ENCODE results near the gene RAP1GAP.

DNA sequence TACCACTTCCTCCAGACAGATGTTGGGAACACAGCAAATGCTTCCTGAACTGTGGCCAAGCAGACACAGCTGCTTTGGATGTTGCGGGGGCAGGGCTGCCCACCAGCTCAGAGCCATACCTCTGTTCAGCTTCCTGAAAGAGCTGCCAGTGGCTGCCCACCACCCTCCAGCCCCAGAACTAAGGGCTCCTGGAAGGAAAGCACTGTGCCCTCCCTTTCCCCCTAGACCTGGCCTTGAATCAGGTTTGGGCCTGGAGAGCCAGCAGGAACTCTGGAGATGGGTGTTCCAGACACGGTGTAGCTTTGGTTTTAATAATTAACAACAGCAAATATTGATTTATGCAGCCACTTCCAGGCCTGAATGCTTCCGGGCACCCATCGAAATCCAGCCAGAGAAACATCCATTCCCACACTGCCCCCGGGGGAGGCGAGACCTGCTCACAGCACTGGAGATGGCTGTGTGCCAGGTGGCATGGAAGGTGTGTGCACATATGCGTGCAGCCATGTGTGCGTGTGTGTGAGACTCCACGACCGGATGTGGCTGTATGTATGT lies 45.7 kb downstream of the RAP1GAP start:
- TF ChIP-seq EZH2 (IDR thresholded peaks at IDR 0.05; ENCODE audit: borderline replicate concordance, low read depth, low read length, severe bottlenecking) = no peak
- TF ChIP-seq, protein P1, sequence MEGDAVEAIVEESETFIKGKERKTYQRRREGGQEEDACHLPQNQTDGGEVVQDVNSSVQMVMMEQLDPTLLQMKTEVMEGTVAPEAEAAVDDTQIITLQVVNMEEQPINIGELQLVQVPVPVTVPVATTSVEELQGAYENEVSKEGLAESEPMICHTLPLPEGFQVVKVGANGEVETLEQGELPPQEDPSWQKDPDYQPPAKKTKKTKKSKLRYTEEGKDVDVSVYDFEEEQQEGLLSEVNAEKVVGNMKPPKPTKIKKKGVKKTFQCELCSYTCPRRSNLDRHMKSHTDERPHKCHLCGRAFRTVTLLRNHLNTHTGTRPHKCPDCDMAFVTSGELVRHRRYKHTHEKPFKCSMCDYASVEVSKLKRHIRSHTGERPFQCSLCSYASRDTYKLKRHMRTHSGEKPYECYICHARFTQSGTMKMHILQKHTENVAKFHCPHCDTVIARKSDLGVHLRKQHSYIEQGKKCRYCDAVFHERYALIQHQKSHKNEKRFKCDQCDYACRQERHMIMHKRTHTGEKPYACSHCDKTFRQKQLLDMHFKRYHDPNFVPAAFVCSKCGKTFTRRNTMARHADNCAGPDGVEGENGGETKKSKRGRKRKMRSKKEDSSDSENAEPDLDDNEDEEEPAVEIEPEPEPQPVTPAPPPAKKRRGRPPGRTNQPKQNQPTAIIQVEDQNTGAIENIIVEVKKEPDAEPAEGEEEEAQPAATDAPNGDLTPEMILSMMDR (IDR thresholded peaks at IDR 0.05; ENCODE audit: borderline replicate concordance, extremely low read depth, low read length, poor library complexity, severe bottlenecking) = no peak
